Liver (tissue), 9 donors: ENCODE data around the gene NAGPA. TPM values are rescaled to one million over a fixed set of nuclear protein-coding genes. Genes with fewer than 3 reads are reported as not detected.

ENCODE experiments used
- DNase-seq: peaks from one replicate; pipeline ENCODE4 v3.0.0-alpha.2; 2017; ENCODE audit warnings: low spot score
- H3K27ac ChIP-seq, 2 donors: one replicate each; pipeline ENCODE4 v1.7.0; 2013; ENCODE audit warnings: inconsistent platforms in 2 of 2, low read length in 2 of 2, control low read depth in 1 of 2, low read depth in 1 of 2, mild to moderate bottlenecking in 1 of 2
- H3K27me3 ChIP-seq, 4 donors: one replicate each; pipeline versions ENCODE4 v1.6.1 to v1.7.0; 2013; ENCODE audit warnings: low read length in 3 of 4, inconsistent platforms in 1 of 4, mild to moderate bottlenecking in 1 of 4, moderate library complexity in 1 of 4; ENCODE audit not compliant: control insufficient read depth in 4 of 4, insufficient read depth in 4 of 4
- H3K36me3 ChIP-seq, 4 donors: one replicate each; pipeline versions ENCODE4 v1.6.1 to v1.7.0; 2013; ENCODE audit warnings: low read length in 3 of 4, mild to moderate bottlenecking in 3 of 4, low read depth in 1 of 4, moderate library complexity in 1 of 4; ENCODE audit not compliant: control insufficient read depth in 4 of 4, insufficient read depth in 3 of 4
- H3K4me1 ChIP-seq, 4 donors: one replicate each; pipeline versions ENCODE4 v1.6.1 to v1.7.0; 2013; ENCODE audit warnings: low read length in 3 of 4, mild to moderate bottlenecking in 3 of 4, moderate library complexity in 1 of 4; ENCODE audit not compliant: control insufficient read depth in 4 of 4, insufficient read depth in 4 of 4
- H3K4me3 ChIP-seq, 3 donors: one replicate each; pipeline versions ENCODE4 v1.6.1 to v1.7.0; 2013; ENCODE audit warnings: low read length in 3 of 3, control low read depth in 1 of 3, low read depth in 1 of 3, mild to moderate bottlenecking in 1 of 3
- H3K9ac ChIP-seq, 2 donors: one replicate each; pipeline ENCODE4 v1.7.0; 2013; ENCODE audit warnings: low read length in 2 of 2, mild to moderate bottlenecking in 2 of 2, moderate library complexity in 2 of 2, control low read depth in 1 of 2, low read depth in 1 of 2
- H3K9me3 ChIP-seq, 4 donors: one replicate each; pipeline versions ENCODE4 v1.6.1 to v1.7.0; 2013; ENCODE audit warnings: low read length in 3 of 4; ENCODE audit not compliant: control insufficient read depth in 4 of 4
- ATF3 ChIP-seq: IDR thresholded peaks from 2 replicates; pipeline ENCODE4 v1.6.1; 2016; ENCODE audit warnings: antibody characterized with exemption
- CTCF ChIP-seq: fragments of 150-350 bp; IDR thresholded peaks from 2 replicates; pipeline ENCODE4 v1.5.1; 2017; ENCODE audit warnings: improper control_type of control experiment, low read depth, low read length; ENCODE audit not compliant: missing input control
- EGR1 ChIP-seq, 2 donors: IDR thresholded peaks; 2 replicates each; pipeline ENCODE4 v1.6.1; 2016 to 2018; ENCODE audit warnings: antibody characterized with exemption in 2 of 2, low read depth in 2 of 2
- FOXA1 ChIP-seq: IDR thresholded peaks from 2 replicates; pipeline ENCODE4 v1.6.1; 2016; ENCODE audit warnings: antibody characterized with exemption
- FOXA2 ChIP-seq: IDR thresholded peaks from 2 replicates; pipeline ENCODE4 v1.6.1; 2016; ENCODE audit warnings: antibody characterized with exemption
- GABPA ChIP-seq, 2 donors: IDR thresholded peaks in 1 of 2; conservative IDR thresholded peaks in 1 of 2; 2 replicates each; pipeline ENCODE4 v1.6.1; 2016; ENCODE audit warnings: antibody characterized with exemption in 2 of 2, mild to moderate bottlenecking in 1 of 2, moderate library complexity in 1 of 2
- HNF4A ChIP-seq, 2 donors: conservative IDR thresholded peaks; 2 replicates each; pipeline ENCODE4 v1.6.1; 2016; ENCODE audit warnings: antibody characterized with exemption in 2 of 2, mild to moderate bottlenecking in 2 of 2
- HNF4G ChIP-seq: IDR thresholded peaks from 2 replicates; pipeline ENCODE4 v1.6.1; 2016; ENCODE audit warnings: antibody characterized with exemption
- JUND ChIP-seq, 2 donors: IDR thresholded peaks; 2 replicates each; pipeline ENCODE4 v1.6.1; 2016; ENCODE audit warnings: antibody characterized with exemption in 2 of 2
- MAX ChIP-seq: IDR thresholded peaks from 2 replicates; pipeline ENCODE4 v1.6.1; 2016; ENCODE audit warnings: antibody characterized with exemption
- NR2F2 ChIP-seq: IDR thresholded peaks from 2 replicates; pipeline ENCODE4 v1.6.1; 2016; ENCODE audit warnings: antibody characterized with exemption
- RAD21 ChIP-seq, 2 donors: IDR thresholded peaks; 2 replicates each; pipeline ENCODE4 v1.6.1; 2016; ENCODE audit warnings: antibody characterized with exemption in 2 of 2, mild to moderate bottlenecking in 2 of 2
- REST ChIP-seq: IDR thresholded peaks from 2 replicates; pipeline ENCODE4 v1.6.1; 2016; ENCODE audit warnings: antibody characterized with exemption, mild to moderate bottlenecking
- RXRA ChIP-seq, 2 donors: IDR thresholded peaks; 2 replicates each; pipeline ENCODE4 v1.6.1; 2017 to 2018; ENCODE audit warnings: antibody characterized with exemption in 2 of 2, mild to moderate bottlenecking in 1 of 2
- SP1 ChIP-seq: IDR thresholded peaks from 2 replicates; pipeline ENCODE4 v1.6.1; 2018; ENCODE audit warnings: antibody characterized with exemption, mild to moderate bottlenecking
- TAF1 ChIP-seq: conservative IDR thresholded peaks from 2 replicates; pipeline ENCODE4 v1.6.1; 2016; ENCODE audit warnings: antibody characterized with exemption, mild to moderate bottlenecking
- YY1 ChIP-seq: IDR thresholded peaks from 2 replicates; pipeline ENCODE4 v1.6.1; 2016; ENCODE audit warnings: antibody characterized with exemption, mild to moderate bottlenecking
- ZBTB33 ChIP-seq: IDR thresholded peaks from 2 replicates; pipeline ENCODE4 v1.6.1; 2016; ENCODE audit warnings: antibody characterized with exemption
- WGBS: extraction: QIAGEN DNeasy Blood & Tissue Kit; methylation state at CpG from one replicate; pipeline ENCODE4 v1.1.7; 2013; 5-methylcytosine and 5-hydroxymethylcytosine counted together
- polyA plus RNA-seq, 2 donors: library from polyadenylated mRNA; stranded (reverse) in 1 of 2; unstranded in 1 of 2; fragments of 200-250 nt in 1 of 2; fragments of >200 nt in 1 of 2; fragmentation: Nextera tagmentation in 1 of 2; extraction: Ambion mirVana in 1 of 2; gene quantifications; one replicate each; pipeline versions ENCODE4 v1.2.1 to v1.2.3, GENCODE V29; 2013 to 2015
- total RNA-seq, 2 donors: library from RNA; depleted of rRNA; stranded (reverse); fragments of >200 nt; gene quantifications; one replicate each; pipeline ENCODE4 v1.2.3, GENCODE V29; 2014
- donor health status: healthy.
- donor health status: healthy.
- donor health status: healthy.
- donor health status: healthy.
- donor health status: healthy.

Gene NAGPA
- total and polyA plus RNA-seq, 4 donors: 5.4 to 13.4 (median 10.7) TPM

GRCh38 chr16:5030251-5030870 lies 3.4 kb downstream of the NAGPA start:
- Histone ChIP-seq H3K9me3 (no peaks in the 10 kb centered on the region), H3K27ac (no peak overlapping the region), H3K36me3 (peaks cover 0 to 6% (median 3%) of the 10 kb centered on the region in 4 donors), H3K4me1 (peaks cover 3 to 18% (median 16%) of the 10 kb centered on the region in 4 donors), H3K27me3 (no peaks in the 10 kb centered on the region), H3K9ac (no peak overlapping the region), H3K4me3 (no peak overlapping the region)
- TF ChIP-seq MAX (no peak), HNF4G (no peak), FOXA1 (no peak), GABPA (IDR thresholded peaks at IDR 0.05 in 1 of 2, conservative IDR thresholded peaks at IDR 0.05 in 1 of 2) (no peak), CTCF (no peak), EGR1 (IDR thresholded peaks at IDR 0.05; ENCODE audit: low read depth in 2 of 2) (no peak), HNF4A (conservative IDR thresholded peaks at IDR 0.05) (no peak), RXRA (IDR thresholded peaks at IDR 0.05) (no peak), ATF3 (no peak), FOXA2 (no peak), TAF1 (no peak), SP1 (no peak), NR2F2 (no peak), REST (no peak), JUND (IDR thresholded peaks at IDR 0.05) (no peak), RAD21 (IDR thresholded peaks at IDR 0.05) (no peak), YY1 (no peak), ZBTB33 (no peak)
- 89% methylated on average over 12 of the region's 12 CpGs for WGBS
- DNase-seq: no peak
